Liver (tissue), 9 donors: ENCODE measurements around the gene MAP10. TPM values are rescaled to one million over a fixed set of nuclear protein-coding genes. Genes with fewer than 3 reads are reported as not detected.
A peak's percentile ranks its signal among the peaks of the same experiment; 100 is the strongest.

Source experiments
- DNase-seq: peaks from one replicate; pipeline ENCODE4 v3.0.0-alpha.2; 2017; ENCODE audit warnings: low spot score
- H3K27ac ChIP-seq, 2 donors: one replicate each; pipeline ENCODE4 v1.7.0; 2013; ENCODE audit warnings: inconsistent platforms in 2 of 2, low read length in 2 of 2, control low read depth in 1 of 2, low read depth in 1 of 2, mild to moderate bottlenecking in 1 of 2
- H3K27me3 ChIP-seq, 4 donors: one replicate each; pipeline versions ENCODE4 v1.6.1 to v1.7.0; 2013; ENCODE audit warnings: low read length in 3 of 4, inconsistent platforms in 1 of 4, mild to moderate bottlenecking in 1 of 4, moderate library complexity in 1 of 4; ENCODE audit not compliant: control insufficient read depth in 4 of 4, insufficient read depth in 4 of 4
- H3K36me3 ChIP-seq, 4 donors: one replicate each; pipeline versions ENCODE4 v1.6.1 to v1.7.0; 2013; ENCODE audit warnings: low read length in 3 of 4, mild to moderate bottlenecking in 3 of 4, low read depth in 1 of 4, moderate library complexity in 1 of 4; ENCODE audit not compliant: control insufficient read depth in 4 of 4, insufficient read depth in 3 of 4
- H3K4me1 ChIP-seq, 4 donors: one replicate each; pipeline versions ENCODE4 v1.6.1 to v1.7.0; 2013; ENCODE audit warnings: low read length in 3 of 4, mild to moderate bottlenecking in 3 of 4, moderate library complexity in 1 of 4; ENCODE audit not compliant: control insufficient read depth in 4 of 4, insufficient read depth in 4 of 4
- H3K4me3 ChIP-seq, 3 donors: one replicate each; pipeline versions ENCODE4 v1.6.1 to v1.7.0; 2013; ENCODE audit warnings: low read length in 3 of 3, control low read depth in 1 of 3, low read depth in 1 of 3, mild to moderate bottlenecking in 1 of 3
- H3K9ac ChIP-seq, 2 donors: one replicate each; pipeline ENCODE4 v1.7.0; 2013; ENCODE audit warnings: low read length in 2 of 2, mild to moderate bottlenecking in 2 of 2, moderate library complexity in 2 of 2, control low read depth in 1 of 2, low read depth in 1 of 2
- H3K9me3 ChIP-seq, 4 donors: one replicate each; pipeline versions ENCODE4 v1.6.1 to v1.7.0; 2013; ENCODE audit warnings: low read length in 3 of 4; ENCODE audit not compliant: control insufficient read depth in 4 of 4
- ATF3 ChIP-seq: IDR thresholded peaks from 2 replicates; pipeline ENCODE4 v1.6.1; 2016; ENCODE audit warnings: antibody characterized with exemption
- EGR1 ChIP-seq, 2 donors: IDR thresholded peaks; 2 replicates each; pipeline ENCODE4 v1.6.1; 2016 to 2018; ENCODE audit warnings: antibody characterized with exemption in 2 of 2, low read depth in 2 of 2
- FOXA1 ChIP-seq: IDR thresholded peaks from 2 replicates; pipeline ENCODE4 v1.6.1; 2016; ENCODE audit warnings: antibody characterized with exemption
- FOXA2 ChIP-seq: IDR thresholded peaks from 2 replicates; pipeline ENCODE4 v1.6.1; 2016; ENCODE audit warnings: antibody characterized with exemption
- HNF4A ChIP-seq, 2 donors: conservative IDR thresholded peaks; 2 replicates each; pipeline ENCODE4 v1.6.1; 2016; ENCODE audit warnings: antibody characterized with exemption in 2 of 2, mild to moderate bottlenecking in 2 of 2
- HNF4G ChIP-seq: IDR thresholded peaks from 2 replicates; pipeline ENCODE4 v1.6.1; 2016; ENCODE audit warnings: antibody characterized with exemption
- JUND ChIP-seq, 2 donors: IDR thresholded peaks; 2 replicates each; pipeline ENCODE4 v1.6.1; 2016; ENCODE audit warnings: antibody characterized with exemption in 2 of 2
- MAX ChIP-seq: IDR thresholded peaks from 2 replicates; pipeline ENCODE4 v1.6.1; 2016; ENCODE audit warnings: antibody characterized with exemption
- NR2F2 ChIP-seq: IDR thresholded peaks from 2 replicates; pipeline ENCODE4 v1.6.1; 2016; ENCODE audit warnings: antibody characterized with exemption
- RAD21 ChIP-seq, 2 donors: IDR thresholded peaks; 2 replicates each; pipeline ENCODE4 v1.6.1; 2016; ENCODE audit warnings: antibody characterized with exemption in 2 of 2, mild to moderate bottlenecking in 2 of 2
- RXRA ChIP-seq, 2 donors: IDR thresholded peaks; 2 replicates each; pipeline ENCODE4 v1.6.1; 2017 to 2018; ENCODE audit warnings: antibody characterized with exemption in 2 of 2, mild to moderate bottlenecking in 1 of 2
- SP1 ChIP-seq: IDR thresholded peaks from 2 replicates; pipeline ENCODE4 v1.6.1; 2018; ENCODE audit warnings: antibody characterized with exemption, mild to moderate bottlenecking
- TAF1 ChIP-seq: conservative IDR thresholded peaks from 2 replicates; pipeline ENCODE4 v1.6.1; 2016; ENCODE audit warnings: antibody characterized with exemption, mild to moderate bottlenecking
- YY1 ChIP-seq: IDR thresholded peaks from 2 replicates; pipeline ENCODE4 v1.6.1; 2016; ENCODE audit warnings: antibody characterized with exemption, mild to moderate bottlenecking
- ZBTB33 ChIP-seq: IDR thresholded peaks from 2 replicates; pipeline ENCODE4 v1.6.1; 2016; ENCODE audit warnings: antibody characterized with exemption
- WGBS: extraction: QIAGEN DNeasy Blood & Tissue Kit; methylation state at CpG from one replicate; pipeline ENCODE4 v1.1.7; 2013; 5-methylcytosine and 5-hydroxymethylcytosine counted together
- polyA plus RNA-seq, 2 donors: library from polyadenylated mRNA; stranded (reverse) in 1 of 2; unstranded in 1 of 2; fragments of 200-250 nt in 1 of 2; fragments of >200 nt in 1 of 2; fragmentation: Nextera tagmentation in 1 of 2; extraction: Ambion mirVana in 1 of 2; gene quantifications; one replicate each; pipeline versions ENCODE4 v1.2.1 to v1.2.3, GENCODE V29; 2013 to 2015
- total RNA-seq, 2 donors: library from RNA; depleted of rRNA; stranded (reverse); fragments of >200 nt; gene quantifications; one replicate each; pipeline ENCODE4 v1.2.3, GENCODE V29; 2014
- donor health status: healthy.
- donor health status: healthy.
- donor health status: healthy.
- donor health status: healthy.
- donor health status: healthy.

MAP10 gene
- total and polyA plus RNA-seq, 4 donors: 0.96 to 2.7 (median 1.8) TPM

GRCh38 chr1:232765542-232765941, 39.7 kb upstream of the MAP10 start:
- no peaks in the 10 kb centered on the region for H3K36me3 ChIP-seq
- H3K4me1 ChIP-seq: peaks cover 10 to 42% (median 33%) of the 10 kb centered on the region in 4 donors
- H3K27ac ChIP-seq: peak overlapping the region; percentile 7 to 48
- no peaks in the 10 kb centered on the region for H3K27me3 ChIP-seq
- peak overlapping the region in 1 of 2 donors; percentile 19 for H3K9ac ChIP-seq
- H3K9me3 ChIP-seq: no peaks in the 10 kb centered on the region
- peak overlapping the region in 1 of 3 donors; percentile 27 for H3K4me3 ChIP-seq
- TF ChIP-seq ATF3 (no peak), HNF4G (no peak), FOXA2 (no peak), HNF4A (conservative IDR thresholded peaks at IDR 0.05) (no peak)
- 49% methylated on average over 6 of the region's 6 CpGs for WGBS
- DNase-seq: no peak

- peak overlapping the region; percentile 1 to 25 for H3K27ac ChIP-seq
- 24% methylated on average over 8 of the region's 8 CpGs for WGBS
- H3K9me3 ChIP-seq: no peaks in the 10 kb centered on the region
- peak in 1 of 2 donors; percentile 38 for TF ChIP-seq JUND (IDR thresholded peaks at IDR 0.05)
- peak in 1 of 2 donors; percentile 37 for TF ChIP-seq RXRA (IDR thresholded peaks at IDR 0.05)
- peak; percentile 54 for TF ChIP-seq MAX
- peak; percentile 32 for TF ChIP-seq TAF1
- no peak for TF ChIP-seq ATF3
- no peak for TF ChIP-seq SP1
- TF ChIP-seq ZBTB33: no peak
- peak in 1 of 2 donors; percentile 38 for TF ChIP-seq HNF4A (conservative IDR thresholded peaks at IDR 0.05)
- TF ChIP-seq EGR1 (IDR thresholded peaks at IDR 0.05; ENCODE audit: low read depth in 2 of 2): no peak
- TF ChIP-seq YY1: peak; percentile 32
- TF ChIP-seq NR2F2: no peak
- no peak for TF ChIP-seq HNF4G
- TF ChIP-seq FOXA1: no peak
- peak in 1 of 2 donors; percentile 28 for TF ChIP-seq RAD21 (IDR thresholded peaks at IDR 0.05)
- H3K9ac ChIP-seq: peak overlapping the region in 1 of 2 donors; percentile 14
- peak overlapping the region in 1 of 3 donors; percentile 27 for H3K4me3 ChIP-seq
- no peaks in the 10 kb centered on the region for H3K36me3 ChIP-seq
- DNase-seq: no peak
- H3K4me1 ChIP-seq: peaks cover 10 to 42% (median 33%) of the 10 kb centered on the region in 4 donors
- no peaks in the 10 kb centered on the region for H3K27me3 ChIP-seq
Observed at GRCh38 chr1:232766241-232766890, 38.9 kb upstream of the MAP10 start.

GRCh38 chr1:232766904-232767303, 38.3 kb upstream of the MAP10 start:
- no peak for DNase-seq
- H3K9me3 ChIP-seq: no peaks in the 10 kb centered on the region
- H3K4me1 ChIP-seq: peaks cover 10 to 42% (median 33%) of the 10 kb centered on the region in 4 donors
- peak overlapping the region in 1 of 2 donors; percentile 25 for H3K27ac ChIP-seq
- no peaks in the 10 kb centered on the region for H3K36me3 ChIP-seq
- no peaks in the 10 kb centered on the region for H3K27me3 ChIP-seq
- H3K9ac ChIP-seq: no peak overlapping the region
- TF ChIP-seq JUND (IDR thresholded peaks at IDR 0.05) (no peak), ZBTB33 (no peak), HNF4G (no peak)
- no peak overlapping the region for H3K4me3 ChIP-seq
- 82% methylated on average over 1 of the region's 1 CpG for WGBS
